ENCODE results near the gene TMED3.

Gene TMED3

GRCh38 chr15:79310985-79311900 lies at the start of gene TMED3:
Gene TMED3, plus strand, starts transcription at chr15:79311112. Its CDS starts 138 bp downstream, at chr15:79311250.
- peak; percentile 95 for ATAC-seq
- no peak for TF ChIP-seq ZFP3 (CRISPR knock-in tag; IDR thresholded peaks at IDR 0.05)
- no peak for TF ChIP-seq POU6F1 (CRISPR knock-in tag; IDR thresholded peaks at IDR 0.05; ENCODE audit: borderline replicate concordance, low read depth)
- TF ChIP-seq OSR1 (CRISPR knock-in tag; IDR thresholded peaks at IDR 0.05) = no peak
- no peak for TF ChIP-seq TOX (CRISPR knock-in tag; IDR thresholded peaks at IDR 0.05; ENCODE audit: borderline replicate concordance)
- TF ChIP-seq ZNF70 (CRISPR knock-in tag; IDR thresholded peaks at IDR 0.05) = no peak
- no peak for TF ChIP-seq ESRRG (CRISPR knock-in tag; IDR thresholded peaks at IDR 0.05)
- TF ChIP-seq CSDC2 (CRISPR knock-in tag; IDR thresholded peaks at IDR 0.05) = no peak
- TF ChIP-seq SNAI2 (CRISPR knock-in tag; IDR thresholded peaks at IDR 0.05) = no peak
- no peak for TF ChIP-seq CSRNP3 (CRISPR knock-in tag; IDR thresholded peaks at IDR 0.05)
- TF ChIP-seq ZFP30 (CRISPR knock-in tag; IDR thresholded peaks at IDR 0.05) = no peak
- TF ChIP-seq PPARA (CRISPR knock-in tag; IDR thresholded peaks at IDR 0.05; ENCODE audit: borderline replicate concordance) = no peak
- no peak for TF ChIP-seq GLIS3 (CRISPR knock-in tag; IDR thresholded peaks at IDR 0.05)
- no peak for TF ChIP-seq PATZ1 (CRISPR knock-in tag; IDR thresholded peaks at IDR 0.05; ENCODE audit: borderline replicate concordance)
- no peak for TF ChIP-seq RARB (CRISPR knock-in tag; IDR thresholded peaks at IDR 0.05)
- no peak for TF ChIP-seq BACH2 (CRISPR knock-in tag; IDR thresholded peaks at IDR 0.05; ENCODE audit: borderline replicate concordance)
- TF ChIP-seq ZNF565 (CRISPR knock-in tag; conservative IDR thresholded peaks at IDR 0.05; ENCODE audit: low read depth) = no peak
- no peak for TF ChIP-seq TSHZ2 (CRISPR knock-in tag; IDR thresholded peaks at IDR 0.05)
- no peak for TF ChIP-seq ARNTL (CRISPR knock-in tag; IDR thresholded peaks at IDR 0.05; ENCODE audit: borderline replicate concordance, low read depth)

GRCh38 chr15:79261836-79262235 lies 49.1 kb upstream of the TMED3 start:
- TF ChIP-seq CSDC2 (CRISPR knock-in tag; IDR thresholded peaks at IDR 0.05) = no peak
- TF ChIP-seq TSHZ2 (CRISPR knock-in tag; IDR thresholded peaks at IDR 0.05) = no peak
- no peak for TF ChIP-seq ZNF8 (CRISPR knock-in tag; IDR thresholded peaks at IDR 0.05)
- TF ChIP-seq GLIS3 (CRISPR knock-in tag; IDR thresholded peaks at IDR 0.05) = no peak
- no peak for TF ChIP-seq PPARA (CRISPR knock-in tag; IDR thresholded peaks at IDR 0.05; ENCODE audit: borderline replicate concordance)
- no peak for TF ChIP-seq SNAI2 (CRISPR knock-in tag; IDR thresholded peaks at IDR 0.05)
- no peak for TF ChIP-seq ZC3H10 (CRISPR knock-in tag; IDR thresholded peaks at IDR 0.05)
- TF ChIP-seq OSR1 (CRISPR knock-in tag; IDR thresholded peaks at IDR 0.05) = no peak
- no peak for TF ChIP-seq TOX (CRISPR knock-in tag; IDR thresholded peaks at IDR 0.05; ENCODE audit: borderline replicate concordance)
- no peak for TF ChIP-seq RARB (CRISPR knock-in tag; IDR thresholded peaks at IDR 0.05)
- TF ChIP-seq CREB5 (CRISPR knock-in tag; IDR thresholded peaks at IDR 0.05; ENCODE audit: low read depth) = no peak
- no peak for TF ChIP-seq TCF4 (CRISPR knock-in tag; IDR thresholded peaks at IDR 0.05; ENCODE audit: borderline replicate concordance)
- no peak for TF ChIP-seq BACH2 (CRISPR knock-in tag; IDR thresholded peaks at IDR 0.05; ENCODE audit: borderline replicate concordance)
- no peak for TF ChIP-seq ZFP30 (CRISPR knock-in tag; IDR thresholded peaks at IDR 0.05)
- TF ChIP-seq POU6F1 (CRISPR knock-in tag; IDR thresholded peaks at IDR 0.05; ENCODE audit: borderline replicate concordance, low read depth) = no peak
- no peak for TF ChIP-seq ISL1 (CRISPR knock-in tag; IDR thresholded peaks at IDR 0.05)

More at GRCh38 chr15:79261836-79262235, 49.1 kb upstream of the TMED3 start:
- ATAC-seq = no peak

Measured in SK-N-SH treated with all-trans-retinoic acid at 6 μM for 48 hours (cell line).